DMS114 treated with DMSO at 0.1 percent for 48 hours (cell line): ENCODE data around the gene KRTAP12-3.
"Not testable (repeated sequence)": the region's sequence is repeated elsewhere in the genome, so short reads cannot be mapped to it uniquely, and the experiment has no call there.

ENCODE experiments used
- DNase-seq: peaks from one replicate; lab custom pipeline; 2025; ENCODE audit not compliant: unreplicated experiment; lab: John Stamatoyannopoulos, UW

KRTAP12-3 gene, protein sequence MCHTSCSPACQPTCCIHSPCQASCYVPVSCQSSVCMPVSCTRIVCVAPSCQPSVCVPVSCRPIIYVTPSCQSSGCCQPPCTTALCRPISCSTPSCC

DNA sequence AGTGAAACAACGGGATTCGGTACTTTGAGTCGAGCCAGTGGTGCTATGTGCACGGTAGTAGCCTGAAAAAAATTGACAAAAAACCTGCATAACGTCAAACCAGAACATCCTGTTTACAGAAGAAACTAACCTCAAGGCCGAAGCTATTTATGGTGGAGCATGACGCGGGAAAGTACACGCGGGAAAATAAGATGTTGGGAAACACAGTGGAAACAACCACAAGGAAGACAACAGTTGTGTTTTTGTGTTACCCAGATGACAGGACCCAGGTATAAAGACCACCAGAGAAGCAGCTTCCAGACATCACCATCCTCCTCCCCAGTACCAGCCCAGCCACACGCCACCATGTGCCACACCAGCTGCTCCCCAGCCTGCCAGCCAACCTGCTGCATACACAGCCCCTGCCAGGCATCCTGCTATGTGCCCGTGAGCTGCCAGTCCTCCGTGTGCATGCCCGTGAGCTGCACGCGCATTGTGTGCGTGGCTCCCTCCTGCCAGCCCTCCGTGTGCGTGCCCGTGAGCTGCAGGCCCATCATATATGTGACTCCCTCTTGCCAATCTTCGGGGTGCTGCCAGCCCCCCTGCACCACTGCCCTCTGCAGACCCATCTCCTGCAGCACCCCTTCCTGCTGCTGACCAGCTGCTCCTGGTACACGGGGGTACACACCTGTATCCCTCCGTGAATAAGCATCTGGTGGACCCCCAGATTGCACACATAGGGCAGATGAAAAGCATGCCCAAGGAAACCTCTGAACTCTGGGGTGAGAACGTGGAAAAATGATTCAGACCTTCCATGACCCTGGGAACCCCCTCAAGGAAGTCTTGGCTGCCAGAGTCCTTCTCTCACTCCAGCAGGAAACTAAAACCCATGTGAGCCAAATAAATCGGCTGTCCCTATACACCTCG lies at the start of gene KRTAP12-3:
Gene KRTAP12-3, plus strand, starts transcription at position 298 of the 906 bp plus-strand sequence. Its CDS starts 48 bp downstream, at position 346.
- no peak for DNase-seq

DNA sequence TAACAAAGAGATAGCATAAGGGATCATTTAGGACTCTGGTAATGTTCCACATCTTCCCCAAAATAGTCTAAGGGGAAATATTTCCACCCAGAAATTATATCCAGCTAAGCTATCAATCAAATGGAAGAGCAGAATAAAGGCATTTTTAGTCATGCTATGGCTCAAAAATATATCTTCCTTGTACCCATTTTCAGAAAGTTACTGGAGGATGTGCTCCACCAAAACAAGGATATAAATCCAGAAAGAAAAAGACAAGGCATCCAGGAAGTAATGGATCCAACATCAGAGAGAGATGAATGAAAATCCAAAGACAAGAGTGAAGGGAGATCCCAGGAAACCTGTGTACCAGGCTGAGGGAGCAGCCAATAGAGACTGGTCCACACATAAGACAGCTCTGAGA lies 48.5 kb upstream of the KRTAP12-3 start:
- DNase-seq, result no peak

DNA sequence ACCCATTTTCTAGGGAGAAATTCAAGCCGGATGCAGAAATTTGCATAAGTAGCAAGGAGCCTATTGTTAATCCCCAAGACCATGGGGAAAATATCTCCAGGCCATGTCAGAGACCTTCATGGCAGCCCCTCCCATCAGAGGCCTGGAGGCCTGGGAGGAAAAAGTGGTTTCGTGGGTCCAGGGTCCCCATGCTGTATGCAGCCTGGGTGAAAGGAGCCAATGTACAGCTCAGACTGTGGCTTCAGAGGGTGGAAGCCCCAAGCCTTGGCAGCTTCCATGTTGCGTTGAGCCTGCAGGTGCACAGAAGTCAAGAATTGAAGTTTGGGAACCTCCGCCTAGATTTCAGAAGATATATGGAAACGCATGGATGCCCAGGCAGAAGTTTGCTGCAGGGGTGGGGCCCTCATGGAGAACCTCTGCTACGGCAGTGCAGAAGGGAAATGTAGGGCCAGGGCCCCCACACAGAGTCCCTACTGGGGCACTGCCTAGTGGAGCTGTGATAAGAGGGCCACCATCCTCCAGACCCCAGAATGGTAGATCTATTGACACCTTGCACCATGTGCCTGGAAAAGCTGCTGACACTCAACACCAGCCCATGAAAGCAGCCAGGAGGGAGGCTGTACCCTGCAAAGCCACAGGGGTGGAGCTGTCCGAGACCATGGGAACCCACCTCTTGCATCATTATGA lies 47.4 kb upstream of the KRTAP12-3 start:
- DNase-seq, result not testable (repeated sequence)

DNA sequence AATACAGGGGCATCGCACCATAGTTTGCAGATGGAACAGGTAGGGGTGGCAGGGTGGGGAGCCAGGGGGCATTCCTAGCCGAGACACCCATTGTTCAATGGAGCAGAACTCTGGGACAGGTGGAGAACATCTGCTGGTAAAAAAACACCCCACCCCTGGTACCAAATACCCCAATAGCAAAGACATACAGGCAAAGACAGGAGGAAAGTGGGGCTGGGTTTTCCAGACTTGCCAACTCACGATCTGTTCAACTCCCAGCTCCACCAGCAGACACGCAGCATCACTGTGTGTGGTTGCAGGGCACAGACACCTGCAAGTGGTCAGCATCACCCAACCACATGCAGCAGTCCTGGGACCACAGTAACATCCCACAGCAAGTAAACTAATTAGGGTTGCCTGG lies 46.2 kb upstream of the KRTAP12-3 start:
- no peak for DNase-seq

DNA sequence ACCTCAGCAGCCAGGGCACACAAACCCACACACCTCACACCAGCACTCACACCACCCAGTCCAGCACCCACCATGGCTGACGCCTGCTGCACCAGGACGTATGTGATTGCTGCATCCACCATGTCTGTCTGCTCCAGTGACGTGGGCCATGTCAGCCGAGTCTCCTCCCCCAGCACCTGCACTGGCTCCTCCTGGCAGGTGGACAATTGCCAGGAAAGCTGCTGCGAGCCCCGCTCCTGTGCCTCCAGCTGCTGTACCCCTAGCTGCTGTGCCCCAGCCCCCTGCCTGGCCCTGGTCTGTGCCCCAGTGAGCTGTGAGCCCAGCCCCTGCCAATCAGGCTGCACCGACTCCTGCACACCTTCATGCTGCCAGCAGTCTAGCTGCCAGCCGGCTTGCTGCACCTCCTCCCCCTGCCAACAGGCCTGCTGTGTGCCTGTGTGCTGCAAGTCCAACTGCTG lies 45.7 kb upstream of the KRTAP12-3 start, which contains the start of gene KRTAP10-8:
Gene KRTAP10-8, plus strand, starts transcription at position 51 of the 458 bp plus-strand sequence. Its CDS starts 22 bp downstream, at position 73.
- no peak for DNase-seq

DNA sequence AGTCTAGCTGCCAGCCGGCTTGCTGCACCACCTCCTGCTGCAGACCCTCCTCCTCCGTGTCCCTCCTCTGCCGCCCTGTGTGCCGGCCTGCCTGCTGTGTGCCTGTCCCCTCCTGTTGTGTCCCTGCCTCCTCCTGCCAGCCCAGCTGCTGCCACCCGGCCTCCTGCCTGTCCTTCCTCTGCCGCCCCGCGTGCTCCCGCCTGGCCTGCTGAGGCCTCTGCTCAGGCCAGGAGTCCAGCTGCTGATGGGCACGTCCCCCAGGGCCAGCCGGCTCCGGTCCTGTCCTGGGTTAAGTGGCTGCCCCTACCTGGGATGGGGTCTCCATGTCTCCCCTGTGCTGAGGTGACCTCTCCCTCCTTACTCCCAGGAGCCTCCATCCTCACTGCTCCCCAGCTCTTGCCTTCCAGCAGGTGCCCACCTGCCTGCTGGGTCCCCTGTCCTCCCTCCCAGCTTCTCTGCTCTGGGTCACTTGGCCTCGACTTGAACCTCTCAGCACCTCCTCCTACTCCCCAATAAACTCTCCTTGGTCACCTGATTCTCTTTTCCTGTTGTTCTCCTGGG lies 45.0 kb upstream of the KRTAP12-3 start:
- DNase-seq, result no peak

DNA sequence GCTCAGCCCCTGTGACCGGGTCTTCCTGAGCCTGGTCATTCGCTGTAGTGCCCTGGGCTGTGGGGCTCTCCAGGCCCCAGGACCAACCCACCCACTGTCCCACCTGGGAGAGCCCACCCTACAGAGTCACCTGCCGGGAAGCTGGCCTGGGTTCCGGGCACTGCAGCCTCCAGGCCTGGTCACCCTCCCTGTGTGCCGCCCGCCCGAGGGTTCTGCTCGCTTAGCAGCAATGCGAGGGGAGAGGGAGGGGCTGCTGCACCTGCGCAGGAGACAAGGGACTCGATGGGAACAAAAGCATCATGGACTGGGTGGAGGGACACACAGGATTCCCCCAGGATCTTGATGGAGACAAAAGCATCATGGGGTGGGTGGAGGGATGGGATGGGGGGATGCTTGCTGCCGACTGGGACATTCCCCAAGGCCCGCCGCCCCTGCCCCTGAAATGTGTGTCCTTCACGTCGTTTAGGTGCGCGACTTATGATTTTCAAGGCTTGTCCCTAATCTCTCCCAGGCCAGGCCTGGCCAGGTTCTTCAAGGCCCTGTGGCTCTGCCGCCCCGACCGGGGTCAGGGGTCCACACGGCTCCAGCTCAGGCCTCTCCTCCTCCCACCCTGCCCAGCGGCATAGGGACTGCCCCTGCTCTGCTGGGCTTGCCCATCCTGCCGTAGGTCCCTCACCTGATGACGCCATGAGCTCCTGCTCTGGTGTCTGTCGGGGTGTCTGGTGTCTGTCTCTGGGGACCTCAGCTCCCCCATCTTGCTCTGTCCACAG lies 44.2 kb upstream of the KRTAP12-3 start:
- no peak for DNase-seq

DNA sequence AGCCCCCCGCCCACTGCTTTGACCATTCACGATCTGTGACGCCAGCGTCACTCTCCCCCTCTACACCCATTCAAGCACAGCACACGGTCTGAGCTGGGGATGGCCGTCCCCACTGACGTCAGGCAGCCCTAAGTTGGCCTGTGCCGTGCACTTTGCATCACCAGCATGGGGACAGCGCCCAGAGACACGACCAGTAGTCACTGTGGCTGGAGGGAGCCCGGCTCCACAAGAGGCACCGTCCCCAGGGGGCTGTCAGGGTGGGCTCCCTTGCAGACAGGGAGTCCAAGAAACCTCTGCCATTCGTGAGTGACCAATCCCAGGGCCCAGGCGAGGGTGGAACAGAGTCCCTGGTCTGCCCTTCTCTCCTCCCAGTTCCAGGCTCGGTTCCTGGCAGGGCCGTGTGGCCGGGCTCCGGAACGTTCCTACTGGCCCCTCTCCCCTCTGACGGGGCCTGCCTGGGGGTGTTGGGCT lies 43.5 kb upstream of the KRTAP12-3 start:
- no peak for DNase-seq

DNA sequence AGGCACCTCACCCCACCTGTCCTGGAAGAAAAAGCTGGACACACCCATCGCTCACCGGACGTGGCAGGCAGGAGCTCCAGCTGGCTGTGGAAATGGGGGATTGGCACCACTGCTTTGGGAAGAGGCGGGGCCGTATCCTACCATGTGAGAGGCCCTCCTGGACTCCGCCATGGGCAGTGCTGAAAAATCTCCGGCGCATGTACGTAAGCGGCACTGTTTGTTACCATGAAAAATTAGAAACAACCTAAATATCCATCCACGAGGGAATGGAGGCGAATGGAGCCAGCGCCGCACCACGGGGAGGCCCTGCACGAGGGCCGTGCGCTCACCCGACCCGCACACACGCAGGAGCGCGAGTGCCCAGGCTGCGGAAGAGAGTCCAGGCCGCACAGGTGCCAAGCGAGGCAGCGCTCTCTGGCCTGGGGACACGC lies 42.8 kb upstream of the KRTAP12-3 start:
- DNase-seq, result no peak

DNA sequence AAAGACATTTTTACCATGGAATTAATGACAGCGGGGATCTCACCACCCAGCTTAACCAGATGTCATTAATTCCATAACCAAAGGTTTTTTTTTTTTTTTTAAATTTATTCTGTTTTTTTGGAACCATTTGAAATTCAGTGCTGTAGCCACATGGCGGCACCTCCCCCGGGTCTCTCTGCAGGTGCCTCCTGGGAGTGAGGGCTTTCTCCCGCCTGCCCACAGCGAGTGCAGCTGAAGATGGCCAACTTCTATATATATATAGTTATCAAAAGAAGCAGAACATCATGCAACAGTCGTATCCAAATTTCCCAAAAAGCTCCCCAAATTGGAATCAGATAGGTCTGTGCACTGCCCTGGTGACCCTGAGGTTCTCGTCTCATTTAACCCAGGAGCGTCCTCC lies 42.3 kb upstream of the KRTAP12-3 start:
- no peak for DNase-seq

DNA sequence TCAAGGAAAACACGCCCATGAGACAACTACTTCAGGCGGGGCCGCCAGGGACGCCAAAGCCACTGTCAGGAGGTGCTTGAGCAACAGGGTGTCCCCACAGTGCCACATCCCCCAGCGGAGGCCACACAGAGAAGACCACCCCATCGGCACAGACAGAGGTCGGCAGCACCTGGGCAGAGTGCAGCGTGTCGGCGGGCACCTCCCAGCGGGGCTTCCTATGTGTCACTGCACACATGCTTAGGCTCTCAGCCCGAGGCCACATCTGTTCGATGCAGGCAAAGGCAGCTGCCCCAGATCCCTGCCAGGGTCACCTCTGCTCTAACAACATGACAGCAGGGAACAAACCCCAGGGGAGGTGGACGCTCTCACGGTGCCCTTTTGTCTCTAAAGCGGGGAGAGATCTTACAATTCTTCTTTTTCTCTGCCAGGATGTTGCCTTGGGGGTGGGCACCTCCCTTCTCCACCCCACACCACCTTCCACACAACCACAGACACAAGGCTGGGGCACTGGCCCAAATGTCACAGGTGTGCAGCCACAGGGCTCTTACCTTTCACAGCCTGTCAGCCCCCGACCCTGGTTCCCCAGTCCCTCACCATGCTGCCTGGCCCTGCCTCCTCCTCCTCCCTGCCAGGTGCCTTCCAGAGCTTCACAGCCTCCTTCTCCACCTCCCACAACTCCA lies 41.7 kb upstream of the KRTAP12-3 start:
- DNase-seq, result no peak

DNA sequence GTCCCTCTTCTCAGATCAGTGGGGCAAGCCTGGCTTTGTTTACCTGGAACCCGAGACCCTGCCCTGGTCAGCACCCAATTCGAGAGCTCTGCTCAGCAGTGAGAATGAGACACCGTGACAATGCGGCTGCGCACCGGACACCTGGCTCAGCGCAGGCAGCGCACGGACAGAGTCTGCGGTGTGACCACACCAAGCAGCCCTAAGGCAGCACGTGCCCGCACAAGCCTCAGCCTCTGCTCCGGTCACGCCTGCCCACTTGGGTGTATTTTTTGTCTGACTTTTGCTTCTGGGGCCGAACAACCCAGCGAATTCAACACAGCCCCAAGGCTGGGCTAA lies 41.2 kb upstream of the KRTAP12-3 start:
- DNase-seq, result no peak

DNA sequence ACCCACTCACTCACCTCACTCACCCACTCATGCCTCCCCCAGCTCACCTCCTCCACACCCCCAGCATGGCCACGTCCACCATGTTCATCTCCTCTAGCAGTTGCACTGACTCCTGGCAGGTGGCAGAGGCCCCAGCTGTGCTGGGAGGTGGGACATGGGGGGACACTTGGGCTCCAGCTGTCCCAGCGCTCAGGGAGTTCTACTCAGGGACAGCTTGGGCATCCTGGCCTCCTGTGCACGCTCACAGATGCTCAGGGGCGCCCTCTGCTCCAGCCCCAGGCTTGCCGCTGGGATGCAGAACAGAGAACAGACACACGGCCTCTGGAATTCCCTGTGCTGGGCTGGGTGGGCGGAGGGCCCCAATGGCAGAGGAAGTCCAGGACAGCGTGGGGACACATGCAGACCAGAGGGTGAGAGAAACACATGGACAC lies 40.6 kb upstream of the KRTAP12-3 start:
- no peak for DNase-seq

DNA sequence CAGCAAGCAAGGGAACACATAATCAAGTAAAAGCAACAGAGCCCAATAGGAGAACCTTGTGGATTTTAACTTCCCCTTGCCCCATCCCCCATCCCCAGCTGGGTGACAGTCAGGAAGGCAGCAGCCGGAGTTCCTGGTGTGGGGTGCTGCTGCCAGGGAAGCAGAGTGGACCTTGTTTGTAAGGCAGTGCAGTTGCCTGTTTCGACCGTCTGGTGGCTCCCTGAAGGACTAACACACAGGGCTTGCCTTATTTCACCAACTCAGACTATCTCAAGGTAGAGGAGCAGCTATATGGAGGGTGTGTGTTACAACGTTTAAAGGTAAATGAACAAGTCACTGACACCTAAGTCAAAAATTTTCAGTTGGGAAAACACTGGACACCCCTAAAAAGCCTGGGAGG lies 39.2 kb upstream of the KRTAP12-3 start:
- no peak for DNase-seq

DNA sequence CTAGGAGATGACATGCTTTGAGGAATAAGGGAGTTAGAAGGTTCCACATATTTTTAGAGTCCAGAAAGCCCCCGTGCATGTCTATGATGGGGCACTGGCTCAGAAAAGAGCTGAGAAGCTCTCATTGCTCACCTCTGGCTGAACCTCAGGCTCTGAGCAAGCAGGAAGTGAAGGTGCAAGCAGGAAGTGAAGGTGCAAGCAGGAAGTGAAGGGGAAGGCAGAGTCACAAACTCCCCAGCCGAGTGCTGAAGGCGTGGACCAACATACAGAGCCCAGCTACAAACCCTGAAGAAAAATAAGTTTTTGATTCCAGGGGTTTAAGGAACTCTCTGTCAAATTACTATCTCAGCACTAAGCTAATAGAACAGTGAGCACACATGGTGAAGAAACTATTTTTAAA lies 38.8 kb upstream of the KRTAP12-3 start:
- DNase-seq, result no peak

DNA sequence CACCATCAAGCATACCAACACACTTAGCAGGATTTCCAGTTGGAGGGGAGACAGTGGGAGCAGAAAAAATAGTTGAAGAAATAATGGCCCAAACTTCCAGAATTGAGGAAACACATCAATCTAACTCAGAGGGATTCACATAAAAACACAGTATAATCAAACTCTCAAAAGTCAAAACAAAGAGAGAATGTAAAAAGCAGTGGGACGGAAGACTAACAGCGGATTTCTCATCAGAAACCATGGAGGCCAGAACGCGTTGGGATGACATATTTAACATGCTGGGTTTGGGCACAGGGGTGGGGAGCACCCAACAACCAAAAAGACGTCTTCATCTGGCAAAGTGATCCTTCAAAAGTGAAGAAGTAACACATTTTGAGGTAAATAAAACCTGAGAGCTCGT lies 37.8 kb upstream of the KRTAP12-3 start:
- DNase-seq, result no peak

DNA sequence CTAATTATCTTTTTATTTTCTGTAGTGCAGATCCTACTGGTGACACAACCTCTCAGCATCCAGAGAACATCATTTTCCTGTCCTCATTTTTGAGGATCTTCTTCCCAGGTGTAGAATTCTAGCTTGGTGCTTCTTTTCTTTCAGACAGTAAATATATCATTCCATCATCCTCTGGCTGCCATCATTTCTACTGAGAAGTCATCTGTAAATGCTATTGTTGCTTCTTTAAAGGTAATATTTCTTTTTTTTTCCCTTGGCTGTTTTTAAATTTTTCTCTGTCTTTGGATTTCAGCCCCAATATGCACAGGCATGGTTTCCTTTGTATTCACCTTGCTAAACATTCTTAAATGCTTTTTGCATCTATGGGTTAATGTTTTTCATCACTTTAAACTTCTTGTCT lies 34.2 kb upstream of the KRTAP12-3 start:
- DNase-seq, result no peak

DNA sequence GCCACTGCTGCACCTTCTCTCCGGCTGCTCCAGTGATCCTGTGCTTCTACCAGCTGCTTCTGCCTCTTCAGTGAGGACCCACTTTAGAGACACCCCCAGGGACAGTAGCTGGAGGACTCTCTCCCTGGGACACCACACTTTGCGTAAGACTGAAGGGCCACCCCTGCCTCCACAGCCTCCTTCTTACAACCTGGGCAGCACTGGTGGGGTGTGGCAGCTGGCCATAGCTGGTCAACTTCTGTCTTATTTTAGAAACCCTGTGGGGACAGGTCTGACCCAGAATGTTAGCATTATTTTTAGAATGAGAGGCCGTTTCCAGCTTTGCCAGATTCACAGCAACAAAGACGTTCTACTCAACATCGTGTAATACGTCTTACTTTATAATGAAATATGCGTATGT lies 32.0 kb upstream of the KRTAP12-3 start:
- DNase-seq, result no peak

DNA sequence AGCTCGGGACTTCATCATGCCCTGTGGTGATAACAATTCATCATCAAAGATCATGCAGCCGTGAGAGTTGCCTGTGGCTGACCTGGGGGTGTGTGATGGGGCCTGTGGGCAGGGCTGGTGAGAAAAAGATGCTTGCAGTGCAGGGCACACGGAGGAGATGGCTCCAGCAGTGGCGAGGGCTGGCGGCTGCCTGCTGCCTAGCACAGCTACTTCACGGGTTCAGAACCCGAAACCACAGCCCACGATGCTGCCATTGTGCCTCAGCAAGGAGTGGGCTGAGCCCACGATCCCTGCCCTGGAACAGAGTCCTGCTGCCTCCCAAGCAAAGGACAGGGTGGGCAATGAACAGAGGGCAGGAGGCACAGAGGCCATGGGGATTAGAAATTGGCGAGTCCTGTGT lies 31.5 kb upstream of the KRTAP12-3 start:
- DNase-seq, result no peak

DNA sequence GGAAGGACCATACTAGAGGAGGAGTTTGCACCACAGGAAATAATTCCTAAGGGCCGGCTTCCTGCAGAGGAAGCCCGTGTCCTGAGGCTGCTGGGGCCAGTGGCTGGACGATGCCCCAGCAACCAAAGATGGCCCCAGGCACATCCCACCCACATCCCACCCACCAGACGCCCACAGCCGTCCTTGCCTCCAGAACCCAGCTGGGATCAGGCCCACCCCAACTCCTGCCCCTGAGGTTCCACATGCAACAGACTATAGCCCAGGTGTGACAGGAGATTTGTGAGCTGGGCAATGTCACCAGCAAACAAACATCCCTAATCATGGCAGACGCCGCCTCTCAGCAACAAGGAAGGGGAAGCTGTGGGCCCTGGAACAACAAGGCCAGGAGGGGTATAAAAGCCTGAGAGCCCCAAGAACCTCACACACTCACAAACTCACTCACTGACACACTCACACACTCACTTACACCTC lies 31.0 kb upstream of the KRTAP12-3 start, which contains the start of gene KRTAP10-9:
Gene KRTAP10-9, plus strand, starts transcription at position 421 of the 471 bp plus-strand sequence. CDS start 79 bp downstream, outside the sequence.
- DNase-seq, result no peak
